Measurements from ENCODE around the gene NCBP3.
"Not testable (repeated sequence)": the region's sequence is repeated elsewhere in the genome, so short reads cannot be mapped to it uniquely, and the experiment has no call there.

The NCBP3 gene

DNA sequence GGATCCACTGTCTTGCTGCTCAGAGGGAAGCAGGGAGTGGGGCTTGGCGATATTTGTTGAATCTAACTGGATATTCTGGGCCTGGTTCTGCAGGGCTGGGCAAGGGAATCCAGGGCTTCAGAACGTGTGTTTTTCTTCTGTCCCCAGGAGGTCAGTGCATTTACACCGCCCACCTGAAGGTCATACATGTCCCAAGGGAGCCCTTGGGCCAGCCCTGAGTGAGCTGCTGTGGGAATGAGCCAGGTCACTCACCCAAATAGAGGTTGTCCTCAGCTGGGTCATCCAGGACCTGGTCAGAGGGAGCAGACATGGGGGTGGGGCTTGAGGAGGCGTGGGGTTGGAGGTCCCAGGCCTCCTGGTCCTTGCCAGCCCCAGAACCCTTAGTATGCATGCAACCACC, 36.2 kb upstream of the NCBP3 start:
- no peak for DNase-seq (ENCODE audit: low read depth in 2 of 2)

DNA sequence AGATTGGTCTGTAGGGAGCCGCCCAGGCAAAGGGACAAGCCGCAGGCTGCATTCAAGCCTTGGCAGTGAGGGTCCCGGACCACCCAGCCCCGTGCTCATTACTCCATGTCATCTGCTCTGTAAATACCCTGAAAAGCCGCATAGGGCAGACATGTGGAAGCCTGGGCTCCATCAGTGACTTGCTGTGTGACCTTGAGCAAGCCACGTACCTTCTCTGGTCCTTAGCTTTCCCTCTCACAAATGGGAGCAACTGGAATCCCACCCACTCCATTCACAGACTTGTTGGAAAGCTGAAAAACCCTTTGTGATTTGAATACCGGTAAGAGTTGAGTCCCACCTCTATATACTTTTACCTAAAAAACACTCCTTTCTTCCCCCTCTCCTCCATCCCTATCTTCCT, 34.9 kb upstream of the NCBP3 start:
- DNase-seq (ENCODE audit: low read depth in 2 of 2), result no peak

DNA sequence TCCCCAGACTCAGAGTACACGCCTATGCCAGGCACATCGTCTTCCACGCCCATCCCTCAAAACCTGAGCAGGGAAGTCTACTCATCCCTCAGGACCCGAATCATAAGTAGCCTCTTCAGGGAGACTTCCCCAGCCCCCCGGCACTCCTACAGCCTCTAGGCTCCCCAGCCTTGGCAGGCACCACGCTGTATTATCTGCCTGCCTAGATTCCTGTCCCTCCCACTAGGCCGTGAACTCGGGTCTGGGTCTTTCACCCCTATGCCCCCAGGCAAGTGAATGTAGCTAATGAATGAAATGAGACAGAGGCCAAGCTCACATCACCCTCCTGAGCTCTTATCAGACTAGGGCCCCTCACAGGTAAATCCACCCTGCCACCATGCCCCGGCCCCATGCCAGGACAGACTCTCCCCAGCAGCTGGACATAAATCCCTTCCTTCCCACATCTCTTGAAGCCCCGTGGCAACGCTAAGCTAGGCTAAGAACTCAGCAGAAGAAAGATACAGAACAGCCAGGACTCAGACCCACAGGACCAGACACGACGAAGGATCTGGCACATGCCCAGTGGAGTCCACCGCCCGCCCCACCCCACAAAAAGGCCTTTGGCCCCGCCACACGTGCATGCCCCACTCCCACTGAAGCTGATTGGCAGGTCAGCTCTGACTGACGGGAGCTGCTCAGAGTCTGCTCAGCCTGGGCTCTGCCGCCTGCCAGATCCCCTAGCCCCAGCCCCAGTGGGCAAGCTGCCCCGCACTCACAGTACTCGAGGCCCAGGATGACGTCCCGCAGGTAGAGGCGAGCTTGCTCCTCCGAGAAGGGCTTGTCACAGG, 33.8 kb upstream of the NCBP3 start:
- DNase-seq (ENCODE audit: low read depth in 2 of 2), result no peak

DNA sequence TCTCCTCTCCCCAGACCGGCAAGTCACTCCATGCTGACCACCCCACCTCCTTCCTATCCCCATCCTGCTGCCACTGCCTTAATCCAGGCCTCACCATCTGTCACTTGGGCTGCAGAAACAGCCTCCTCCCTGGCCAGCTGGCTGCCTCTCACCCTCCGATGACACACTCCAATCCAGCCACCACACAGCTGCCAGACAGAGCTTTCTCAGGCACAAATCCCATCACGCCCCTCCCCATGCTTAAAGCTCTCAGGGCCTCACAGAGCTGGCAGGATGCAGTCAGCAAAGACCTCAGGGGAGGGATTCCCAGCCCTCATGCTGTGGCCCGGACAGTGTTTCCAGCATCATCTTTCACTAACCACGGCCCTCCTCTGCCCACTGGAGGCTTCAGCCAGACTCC, 33.1 kb upstream of the NCBP3 start:
- no peak for DNase-seq (ENCODE audit: low read depth in 2 of 2)

DNA sequence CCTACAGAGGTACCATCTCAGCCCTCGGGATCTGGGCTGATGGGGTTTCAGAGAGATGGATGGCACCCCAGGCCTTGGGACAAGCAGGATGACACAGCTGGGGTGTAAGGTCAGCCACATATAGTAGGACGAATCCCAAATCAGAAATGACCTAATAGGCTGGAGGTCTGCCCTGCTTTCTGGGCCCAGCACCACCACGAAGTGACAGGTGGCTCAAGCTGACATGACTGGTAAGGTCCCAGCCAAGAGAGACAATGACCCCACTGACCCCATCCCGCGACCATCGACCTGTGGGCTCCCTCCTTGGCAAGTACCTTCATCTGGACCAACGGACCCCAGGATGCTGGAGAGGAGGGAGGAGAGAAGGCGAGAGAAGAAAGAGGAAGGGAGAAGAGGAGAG, 31.2 kb upstream of the NCBP3 start:
- DNase-seq (ENCODE audit: low read depth in 2 of 2), result no peak

DNA sequence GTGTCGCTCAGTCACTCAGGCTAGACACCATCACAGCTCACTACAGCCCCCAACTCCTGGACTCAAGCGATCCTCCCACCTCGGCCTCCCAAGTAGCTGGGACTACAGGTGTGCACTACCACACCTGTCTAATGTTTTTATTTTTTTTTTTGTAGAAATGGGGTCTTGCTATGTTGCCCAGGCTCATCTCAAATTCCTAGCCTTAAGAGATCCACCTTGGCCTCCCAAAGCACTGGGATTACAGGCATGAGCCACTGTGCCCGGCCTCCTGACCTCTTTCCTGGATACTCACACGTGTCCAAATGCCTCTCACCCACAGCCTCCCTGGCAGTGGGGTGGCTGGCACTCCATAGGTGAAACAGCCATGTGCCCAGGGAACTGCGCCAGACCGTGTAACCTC, 29.3 kb upstream of the NCBP3 start:
- DNase-seq (ENCODE audit: low read depth in 2 of 2), result no peak

DNA sequence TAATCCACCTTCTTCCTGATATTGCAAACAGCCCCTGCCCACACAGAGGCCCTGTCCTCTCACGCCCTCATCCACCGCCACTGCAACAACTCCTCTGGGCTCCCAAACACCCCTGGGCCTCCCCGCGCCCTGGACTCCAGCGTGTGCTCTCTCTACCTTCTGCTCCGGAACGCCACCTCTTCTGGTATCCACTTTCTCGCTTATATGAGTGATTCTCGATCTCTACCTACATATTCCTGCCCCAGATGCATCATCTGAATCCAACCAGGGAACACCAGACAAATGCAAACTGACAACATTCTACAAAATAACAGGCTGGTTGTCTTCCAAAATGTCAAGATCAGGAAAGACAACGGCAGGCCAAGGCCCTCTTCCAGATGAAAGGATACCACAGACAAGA, 27.8 kb upstream of the NCBP3 start:
- DNase-seq (ENCODE audit: low read depth in 2 of 2), result no peak

DNA sequence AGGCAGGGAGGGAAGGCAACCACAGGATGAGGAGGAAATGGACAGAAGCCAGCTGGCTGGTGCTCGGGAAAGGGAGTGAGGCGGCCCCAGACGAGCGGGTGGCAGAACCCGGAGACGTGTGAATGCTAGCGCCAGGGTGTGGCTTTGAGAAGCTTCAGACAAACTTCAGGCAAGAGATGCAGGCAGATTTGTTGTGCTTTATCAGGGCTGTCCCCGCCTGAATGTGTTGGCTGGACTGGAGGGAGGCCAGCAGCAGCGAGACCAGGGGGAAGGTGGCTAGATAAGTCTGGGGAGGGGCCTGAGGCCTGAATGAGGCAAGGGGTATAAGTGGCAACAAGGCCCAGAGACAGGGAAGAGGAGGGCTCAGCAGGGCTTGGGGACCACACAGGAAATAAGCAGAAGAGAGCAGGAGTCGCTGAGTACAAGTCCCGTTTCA, 24.8 kb upstream of the NCBP3 start:
- no peak for DNase-seq (ENCODE audit: low read depth in 2 of 2)

DNA sequence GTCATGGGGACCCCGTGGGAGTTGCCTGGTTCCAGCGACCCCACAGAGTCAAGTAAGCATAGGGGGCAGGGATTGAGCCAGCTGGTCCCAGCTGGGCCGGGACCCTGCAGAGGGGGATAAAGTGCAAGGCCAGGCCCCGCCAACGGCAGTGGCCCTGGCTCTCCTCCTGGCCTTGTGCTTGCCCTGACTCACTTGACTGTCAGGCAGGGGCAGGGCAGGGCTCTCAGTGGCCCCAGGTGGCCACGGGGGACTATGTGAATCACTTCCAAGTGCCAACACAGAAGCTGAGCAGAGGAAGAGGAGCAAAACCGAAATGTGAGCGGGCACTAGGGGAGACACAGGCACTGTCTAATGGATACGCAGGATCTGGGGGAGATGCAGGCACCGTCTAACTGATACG, 21.6 kb upstream of the NCBP3 start:
- no peak for DNase-seq (ENCODE audit: low read depth in 2 of 2)

DNA sequence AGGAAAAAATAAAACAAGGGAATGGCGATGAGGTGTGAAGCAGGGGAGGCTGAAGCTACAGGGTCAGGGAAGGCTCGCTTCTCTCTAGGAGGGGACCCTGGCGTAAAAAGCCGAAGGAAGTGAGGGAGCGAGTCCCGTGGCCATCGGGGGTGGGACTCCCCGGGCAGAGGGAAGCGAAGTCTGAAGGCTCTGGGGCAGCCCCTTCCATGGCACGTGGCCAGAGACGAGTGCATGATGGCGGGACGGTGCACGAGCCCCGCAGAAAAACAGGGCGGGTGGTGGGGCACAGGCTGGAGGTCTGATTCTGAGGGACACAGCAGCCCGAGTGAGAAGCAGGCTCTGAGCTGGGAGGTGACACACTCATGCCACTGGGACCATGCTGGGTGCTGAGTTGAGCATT, 21.1 kb upstream of the NCBP3 start:
- DNase-seq (ENCODE audit: low read depth in 2 of 2), result no peak

DNA sequence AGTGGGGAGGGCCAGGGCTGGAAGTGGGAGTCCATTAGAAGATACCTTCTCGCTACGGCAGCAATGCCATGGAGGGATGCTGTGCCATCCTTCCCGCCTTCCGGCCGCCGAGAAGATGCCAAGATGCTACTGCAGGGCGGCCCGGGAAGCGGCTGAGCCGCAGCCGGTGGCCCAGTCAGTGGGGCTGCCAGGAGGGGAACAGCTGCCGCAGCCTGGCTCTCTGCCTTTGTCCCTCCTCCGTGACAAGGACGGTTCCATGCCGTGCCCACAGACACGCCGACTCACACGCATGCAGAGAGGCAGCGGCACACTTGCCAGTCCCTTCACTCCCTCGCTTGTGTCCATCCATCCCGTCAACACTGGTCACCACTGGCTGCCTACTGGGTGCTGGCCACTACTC, 20.2 kb upstream of the NCBP3 start:
- DNase-seq (ENCODE audit: low read depth in 2 of 2), result no peak

DNA sequence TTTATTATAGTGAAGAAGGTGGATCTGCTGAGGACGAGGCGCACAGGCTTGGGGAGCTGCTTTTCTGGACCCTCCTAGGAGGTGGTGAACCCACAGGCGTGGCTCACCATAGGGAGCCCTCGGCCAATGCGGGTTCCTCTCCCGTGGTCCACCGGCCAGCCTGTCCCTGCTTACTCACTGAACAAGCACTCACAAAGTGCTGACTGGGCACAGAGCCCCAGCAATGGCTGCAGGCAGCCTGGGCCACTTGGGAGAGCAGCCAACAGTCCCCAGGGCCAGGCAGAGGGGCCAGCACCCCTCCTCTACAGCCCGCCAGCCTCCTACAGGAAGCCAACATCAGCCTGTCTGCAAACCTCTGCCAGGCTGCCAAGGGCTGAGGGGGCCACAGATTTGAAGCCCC, 19.1 kb upstream of the NCBP3 start:
- no peak for DNase-seq (ENCODE audit: low read depth in 2 of 2)

DNA sequence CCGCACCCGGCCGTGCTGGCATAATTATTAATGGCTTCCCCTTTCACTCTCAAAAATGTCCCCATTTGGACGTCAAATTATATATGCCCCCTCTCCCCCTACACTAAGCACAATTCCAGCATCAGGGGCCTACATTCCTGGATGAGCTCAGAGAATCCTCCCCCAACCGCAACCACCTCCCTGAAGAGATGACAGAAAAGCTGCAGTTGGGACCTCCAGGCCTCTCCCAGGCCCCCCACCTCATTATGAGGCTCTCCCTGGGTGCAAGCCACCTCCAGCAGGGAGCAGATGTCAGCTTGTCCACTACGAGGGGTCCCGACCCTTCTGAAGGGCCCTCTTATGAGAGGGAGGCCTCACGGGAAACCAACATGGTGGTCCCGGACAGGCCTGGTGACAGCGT, 18.5 kb upstream of the NCBP3 start:
- DNase-seq (ENCODE audit: low read depth in 2 of 2), result no peak

DNA sequence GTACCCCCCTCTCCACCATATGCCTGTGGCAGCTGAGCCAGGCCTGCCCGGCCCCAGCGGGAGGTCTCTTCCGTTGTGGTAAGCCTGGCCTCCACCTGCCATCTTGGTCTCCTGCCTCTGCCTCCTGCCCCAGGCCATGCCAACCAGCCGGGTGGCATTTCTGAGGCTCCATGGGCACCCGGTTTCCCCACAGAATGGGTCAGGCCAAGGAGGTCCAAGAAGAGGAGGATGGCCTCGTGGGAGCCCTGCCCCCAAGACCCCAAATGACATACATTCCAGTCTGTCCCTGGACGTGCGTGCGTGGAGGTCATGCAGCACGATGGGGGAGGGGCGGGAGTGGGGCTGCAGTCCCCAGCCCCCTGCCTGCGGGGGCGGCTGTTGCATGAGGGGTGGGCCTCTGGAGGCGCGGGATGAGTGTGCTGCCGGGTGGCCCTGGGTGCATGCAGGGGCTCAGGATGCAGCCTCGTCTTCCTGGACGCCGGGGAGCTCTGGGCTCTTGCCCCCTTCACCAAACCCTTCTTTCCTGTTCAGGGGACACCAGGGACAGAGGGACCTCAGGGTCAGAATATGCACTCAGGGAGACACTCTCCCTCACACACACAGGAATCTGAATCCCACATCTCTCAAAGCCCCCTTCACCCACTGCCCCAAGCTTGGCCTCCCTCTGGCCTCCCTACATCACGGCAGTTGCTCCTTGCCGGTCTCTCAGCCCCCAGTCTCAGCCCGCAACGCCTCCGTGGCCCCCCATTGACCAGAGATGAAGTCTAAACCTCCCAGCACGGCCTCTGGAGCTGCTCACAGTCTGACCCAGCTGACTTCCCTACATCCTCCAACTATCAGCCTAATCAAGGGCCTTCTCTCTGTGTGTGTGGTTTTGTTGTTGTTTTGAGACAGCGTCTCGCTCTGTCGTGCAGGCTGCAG, 16.0 kb upstream of the NCBP3 start:
- no peak for DNase-seq (ENCODE audit: low read depth in 2 of 2)

DNA sequence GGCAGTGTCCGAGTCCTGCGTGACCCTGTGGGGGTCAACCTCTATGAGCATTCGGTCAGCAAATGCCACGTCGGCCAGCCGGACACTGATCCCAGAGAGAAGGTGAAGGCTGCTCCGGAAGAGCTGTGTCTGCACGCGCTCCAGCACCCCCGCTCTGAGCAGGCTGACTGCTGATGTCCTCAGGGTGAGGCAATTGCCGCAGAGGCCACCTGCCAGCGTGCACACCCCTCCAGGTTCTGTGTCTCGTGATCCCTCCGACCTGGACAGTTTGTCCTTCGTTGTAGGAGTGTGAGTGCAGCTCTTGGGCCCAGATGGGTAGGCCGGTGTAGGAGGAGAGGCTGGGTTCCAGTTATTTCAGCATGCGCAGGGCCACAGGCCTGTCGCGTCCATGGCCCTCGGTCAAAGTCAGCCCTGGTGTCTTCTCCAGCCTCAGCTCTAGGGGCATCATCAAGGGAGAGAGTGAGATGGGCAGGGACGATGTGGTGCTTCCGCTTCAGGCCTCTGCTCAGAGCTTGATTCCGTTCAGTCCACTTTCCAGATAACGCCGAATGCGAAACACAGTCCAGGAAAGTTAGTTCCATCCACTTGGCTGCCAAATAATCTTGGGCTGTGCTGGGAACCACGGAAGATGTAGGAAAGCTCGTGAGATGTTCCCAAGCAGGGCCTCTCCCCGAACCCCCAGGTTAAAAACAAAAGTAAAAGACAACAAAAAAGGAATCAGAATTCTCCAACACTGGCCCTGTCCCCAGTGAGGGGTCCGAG, 15.1 kb upstream of the NCBP3 start:
- DNase-seq (ENCODE audit: low read depth in 2 of 2), result no peak

DNA sequence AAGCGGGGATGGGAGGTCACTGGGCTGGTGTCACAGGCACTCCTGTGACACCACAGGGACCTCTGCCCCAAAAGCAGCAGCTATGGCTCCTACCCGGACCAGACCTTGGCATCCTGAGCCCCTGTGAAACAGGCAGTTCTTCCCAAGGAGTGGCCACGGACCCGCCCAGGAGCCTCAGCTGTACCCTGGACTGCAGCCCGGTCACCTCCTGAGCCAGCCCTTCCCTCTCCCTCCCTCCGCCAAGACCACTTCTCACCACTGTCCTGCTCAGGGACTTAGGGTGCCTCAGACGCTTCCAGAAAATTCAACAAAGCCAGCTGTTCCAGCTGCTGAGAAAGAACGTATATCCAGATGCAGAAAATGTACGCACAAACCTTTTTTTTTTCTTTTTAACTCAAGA, 13.9 kb upstream of the NCBP3 start:
- no peak for DNase-seq (ENCODE audit: low read depth in 2 of 2)

DNA sequence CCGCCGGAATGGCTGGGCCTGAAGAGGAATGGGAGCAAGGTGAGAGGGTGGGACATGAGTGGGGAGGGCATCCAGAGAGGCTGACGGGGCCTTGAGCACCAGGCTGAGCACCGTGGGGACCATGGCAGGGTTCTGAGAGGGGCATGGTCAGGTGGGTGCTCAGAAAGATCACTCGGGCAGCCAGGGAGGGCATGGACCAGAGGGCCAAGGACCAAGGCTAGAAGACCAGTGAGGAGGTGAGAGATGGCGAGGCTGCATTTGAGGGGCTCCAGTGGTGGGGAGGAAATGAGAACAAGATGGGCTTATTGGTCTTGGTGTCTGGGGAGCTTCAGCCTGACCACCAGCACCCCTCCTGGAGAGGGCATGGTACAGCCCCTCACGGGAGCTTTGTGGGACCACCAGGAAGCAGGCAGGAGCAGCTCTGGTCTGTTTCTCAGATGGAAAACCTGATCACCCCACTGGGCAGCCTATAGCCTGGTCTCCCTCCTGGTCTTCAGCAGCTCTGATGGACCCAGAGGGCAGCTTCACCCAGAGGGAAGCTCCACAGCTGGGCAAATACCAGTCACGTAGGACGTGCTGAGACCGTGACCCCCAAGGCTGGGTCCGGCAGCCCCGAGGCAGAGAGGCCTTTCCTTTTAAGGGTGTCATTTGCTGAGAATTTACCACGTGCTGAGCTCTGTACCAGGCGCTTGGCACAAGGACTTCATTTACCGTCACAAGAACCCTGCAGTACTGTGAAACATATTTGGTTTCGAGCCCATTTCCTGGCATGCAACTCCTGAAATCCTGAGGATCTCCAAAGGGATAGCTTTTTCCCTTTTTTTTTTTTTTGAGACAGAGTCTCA, 11.4 kb upstream of the NCBP3 start:
- DNase-seq (ENCODE audit: low read depth in 2 of 2), result no peak

DNA sequence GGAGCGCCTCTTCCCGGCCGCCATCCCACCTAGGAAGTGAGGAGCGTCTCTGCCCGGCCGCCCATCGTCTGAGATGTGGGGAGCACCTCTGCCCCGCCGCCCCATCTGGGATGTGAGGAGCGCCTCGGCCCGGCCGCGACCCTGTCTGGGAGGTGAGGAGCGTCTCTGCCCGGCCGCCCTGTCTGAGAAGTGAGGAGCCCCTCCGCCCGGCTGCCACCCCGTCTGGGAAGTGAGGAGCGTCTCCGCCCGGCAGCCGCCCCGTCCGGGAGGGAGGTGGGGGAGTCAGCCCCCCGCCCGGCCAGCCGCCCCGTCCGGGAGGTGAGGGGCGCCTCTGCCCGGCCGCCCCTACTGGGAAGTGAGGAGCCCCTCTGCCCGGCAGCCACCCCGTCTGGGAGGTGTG, 8.2 kb upstream of the NCBP3 start:
- DNase-seq (ENCODE audit: low read depth in 2 of 2), result not testable (repeated sequence)

DNA sequence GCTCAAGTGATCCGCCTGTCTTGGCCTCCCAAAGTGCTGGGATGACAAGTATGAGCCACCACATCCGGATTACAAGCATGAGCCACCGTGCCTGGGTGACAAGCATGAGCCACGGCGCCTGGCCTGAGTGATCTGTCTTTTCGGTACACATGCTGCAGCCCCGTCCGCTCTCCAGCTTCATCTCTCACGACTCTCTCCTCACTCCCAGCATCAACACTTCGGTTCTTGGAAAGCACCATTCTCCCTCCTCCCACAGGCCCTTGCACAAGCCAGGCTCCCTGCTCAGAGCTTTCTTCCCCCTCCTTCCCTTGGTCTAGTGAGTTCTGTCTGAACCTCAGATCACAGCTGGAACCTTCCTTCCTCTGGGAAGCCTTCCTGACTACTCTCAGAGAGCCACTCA, 6.5 kb upstream of the NCBP3 start:
- no peak for DNase-seq (ENCODE audit: low read depth in 2 of 2)

DNA sequence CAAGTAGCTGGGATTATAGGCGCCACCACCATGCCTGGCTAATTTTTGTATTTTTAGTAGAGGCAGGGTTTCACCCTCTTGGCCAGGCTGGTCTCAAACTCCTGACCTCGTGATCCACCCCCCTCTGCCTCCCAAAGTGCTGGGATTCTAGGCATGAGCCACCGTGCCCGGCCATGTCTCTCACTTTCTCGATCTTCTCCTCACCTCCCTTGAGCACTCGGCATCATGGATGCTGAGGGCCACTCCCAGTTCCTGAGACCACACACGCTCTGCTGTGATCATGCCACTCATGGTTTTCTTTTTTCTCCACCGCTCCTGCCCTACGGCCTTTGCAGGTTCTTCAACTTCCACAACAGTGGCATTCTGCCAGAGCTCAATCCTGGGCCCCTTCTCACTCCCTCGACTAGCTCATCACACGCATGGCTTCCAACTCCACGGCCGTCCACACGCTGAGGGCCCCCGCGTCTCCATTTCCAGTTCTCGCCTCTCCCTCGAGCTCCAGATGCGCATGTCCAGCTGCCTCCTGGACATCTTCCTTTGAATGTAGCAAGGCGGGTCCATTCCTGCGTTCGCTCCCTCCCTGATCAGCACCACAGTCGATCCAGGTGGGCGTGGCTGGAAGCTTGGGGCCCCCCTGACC, 5.5 kb upstream of the NCBP3 start:
- DNase-seq (ENCODE audit: low read depth in 2 of 2), result no peak
